Nephron (organoid): ENCODE measurements around the gene STOX2.

Experiments
- H3K27ac Mint-ChIP-seq, 3 experiments: 2 replicates each; pipeline ENCODE4 v1.8.0; 2020; ENCODE audit warnings: mixed read lengths in 3 of 3, mild to moderate bottlenecking in 2 of 3, moderate library complexity in 1 of 3
- H3K27me3 Mint-ChIP-seq: 2 replicates; pipeline ENCODE4 v1.8.0; 2021; ENCODE audit warnings: low read depth, mild to moderate bottlenecking, moderate library complexity, mixed read lengths
- H3K36me3 Mint-ChIP-seq: 2 replicates; pipeline ENCODE4 v1.8.0; 2020; ENCODE audit warnings: low read depth, mixed read lengths
- H3K4me1 Mint-ChIP-seq: 2 replicates; pipeline ENCODE4 v1.8.0; 2020; ENCODE audit warnings: mixed read lengths
- H3K4me3 Mint-ChIP-seq, 3 experiments: 2 replicates each; pipeline ENCODE4 v1.8.0; 2020; ENCODE audit warnings: mild to moderate bottlenecking in 3 of 3, mixed read lengths in 3 of 3, moderate library complexity in 2 of 3
- H3K9me3 Mint-ChIP-seq: 2 replicates; pipeline ENCODE4 v1.8.0; 2020; ENCODE audit warnings: mixed read lengths
- CTCF ChIP-seq, 3 experiments: fragments of 200-600 bp; sonication (generic); IDR thresholded peaks; one replicate each; pipeline ENCODE4 v1.5.0; 2021; ENCODE audit warnings: antibody characterized with exemption in 3 of 3; ENCODE audit not compliant: unreplicated experiment in 3 of 3

STOX2 gene

GRCh38 chr4:183986971-183987946 is 82.2 kb downstream of the STOX2 start:
- TF ChIP-seq CTCF (IDR thresholded peaks at IDR 0.05; ENCODE audit: unreplicated experiment in 3 of 3) = no peak
- Mint-ChIP-seq H3K9me3 (no peaks in the 10 kb centered on the region), H3K27ac (no peak overlapping the region), H3K4me3 (no peak overlapping the region), H3K4me1 (no peaks in the 10 kb centered on the region), H3K27me3 (peaks cover 6% of the 10 kb centered on the region), H3K36me3 (no peaks in the 10 kb centered on the region)

GRCh38 chr4:183987987-183988392 is 82.9 kb downstream of the STOX2 start:
- Mint-ChIP-seq H3K9me3 (no peaks in the 10 kb centered on the region), H3K27ac (no peak overlapping the region), H3K4me3 (no peak overlapping the region), H3K4me1 (no peaks in the 10 kb centered on the region), H3K36me3 (no peaks in the 10 kb centered on the region), H3K27me3 (peaks cover 1% of the 10 kb centered on the region)
- TF ChIP-seq CTCF (IDR thresholded peaks at IDR 0.05; ENCODE audit: unreplicated experiment in 3 of 3) = no peak

GRCh38 chr4:183988874-183989273 is 83.8 kb downstream of the STOX2 start:
- Mint-ChIP-seq H3K9me3 (no peaks in the 10 kb centered on the region), H3K4me3 (peak overlapping the region in 1 of 3 experiments; percentile 63), H3K27ac (no peak overlapping the region), H3K4me1 (no peaks in the 10 kb centered on the region), H3K36me3 (no peaks in the 10 kb centered on the region), H3K27me3 (peaks cover 3% of the 10 kb centered on the region)
- TF ChIP-seq CTCF (IDR thresholded peaks at IDR 0.05; ENCODE audit: unreplicated experiment in 3 of 3) = no peak

GRCh38 chr4:183989461-183989860 is 84.4 kb downstream of the STOX2 start:
- Mint-ChIP-seq H3K4me1 (no peaks in the 10 kb centered on the region), H3K36me3 (no peaks in the 10 kb centered on the region), H3K27me3 (peaks cover 5% of the 10 kb centered on the region), H3K4me3 (peak overlapping the region; percentile 56 to 65 (median 63)), H3K27ac (peak overlapping the region in 1 of 3 experiments; percentile 85), H3K9me3 (no peaks in the 10 kb centered on the region)
- TF ChIP-seq CTCF (IDR thresholded peaks at IDR 0.05; ENCODE audit: unreplicated experiment in 3 of 3) = no peak

GRCh38 chr4:183989931-183990330 is 84.8 kb downstream of the STOX2 start:
- Mint-ChIP-seq H3K4me3 (no peak overlapping the region), H3K27ac (peak overlapping the region in 1 of 3 experiments; percentile 3), H3K27me3 (peaks cover 5% of the 10 kb centered on the region), H3K36me3 (no peaks in the 10 kb centered on the region), H3K4me1 (no peaks in the 10 kb centered on the region), H3K9me3 (no peaks in the 10 kb centered on the region)
- TF ChIP-seq CTCF (IDR thresholded peaks at IDR 0.05; ENCODE audit: unreplicated experiment in 3 of 3) = no peak
